Esophagus squamous epithelium (tissue), 4 donors: ENCODE data around the gene COQ5.

Experiments used
- CTCF ChIP-seq, 6 experiments: fragments of 450-650 bp in 4 of 6; fragments of 200-600 bp in 2 of 6; sonication (generic) in 2 of 6; IDR thresholded peaks; one replicate each; pipeline ENCODE4 v1.5.1; 2016 to 2019; ENCODE audit warnings: antibody characterized with exemption in 6 of 6, mild to moderate bottlenecking in 4 of 6, moderate library complexity in 4 of 6
- POLR2A ChIP-seq, 4 donors: fragments of 450-650 bp; IDR thresholded peaks; one replicate each; pipeline ENCODE4 v1.6.1; 2017; ENCODE audit warnings: antibody characterized with exemption in 4 of 4, mild to moderate bottlenecking in 4 of 4, moderate library complexity in 3 of 4

- TF ChIP-seq CTCF (IDR thresholded peaks at IDR 0.05) (no peak), POLR2A (IDR thresholded peaks at IDR 0.05) (no peak)
Measured at GRCh38 chr12:120554678-120555077, 25.7 kb upstream of the COQ5 start.
